Adrenal gland (tissue), 5 donors: ENCODE measurements around the gene SLC6A11.

Experiments
- POLR2A ChIP-seq, 2 donors: fragments of 450-650 bp; IDR thresholded peaks; one replicate each; pipeline ENCODE4 v1.6.1; 2017; ENCODE audit warnings: antibody characterized with exemption in 2 of 2, mild to moderate bottlenecking in 2 of 2, moderate library complexity in 1 of 2
- TF ChIP-seq, protein P1 (sequence below), 6 experiments: fragments of 450-650 bp in 4 of 6; fragments of 200-600 bp in 2 of 6; sonication (generic) in 1 of 6; IDR thresholded peaks; 1 replicate in 5 of 6; 2 replicates in 1 of 6; pipeline versions ENCODE4 v1.5.1 to v1.8.0; 2016 to 2021; ENCODE audit warnings: antibody characterized with exemption in 6 of 6, mild to moderate bottlenecking in 2 of 6, moderate library complexity in 1 of 6
- donor health status: DM: no; HTN: no; CAD: no.

DNA sequence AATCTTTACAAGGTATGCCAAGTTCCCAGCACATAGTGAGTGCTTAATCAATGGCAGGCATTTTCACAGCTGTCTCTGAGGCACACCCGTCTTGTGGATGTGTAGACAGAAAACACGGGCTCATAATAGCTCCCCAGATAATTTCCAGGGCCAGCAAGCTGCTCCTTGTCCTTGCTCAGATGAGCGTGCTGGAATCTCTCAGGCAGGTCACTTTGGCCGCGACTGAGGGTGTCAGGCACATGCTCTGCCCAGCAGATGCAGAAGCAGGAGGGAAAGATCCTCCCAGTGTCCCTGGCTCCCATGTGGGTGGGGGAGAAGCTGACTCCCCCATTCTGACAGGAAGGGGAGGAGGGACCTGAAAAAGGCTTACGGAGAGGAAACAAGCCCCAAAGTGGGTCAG, 141.0 kb downstream of the SLC6A11 start:
- TF ChIP-seq, protein P1, sequence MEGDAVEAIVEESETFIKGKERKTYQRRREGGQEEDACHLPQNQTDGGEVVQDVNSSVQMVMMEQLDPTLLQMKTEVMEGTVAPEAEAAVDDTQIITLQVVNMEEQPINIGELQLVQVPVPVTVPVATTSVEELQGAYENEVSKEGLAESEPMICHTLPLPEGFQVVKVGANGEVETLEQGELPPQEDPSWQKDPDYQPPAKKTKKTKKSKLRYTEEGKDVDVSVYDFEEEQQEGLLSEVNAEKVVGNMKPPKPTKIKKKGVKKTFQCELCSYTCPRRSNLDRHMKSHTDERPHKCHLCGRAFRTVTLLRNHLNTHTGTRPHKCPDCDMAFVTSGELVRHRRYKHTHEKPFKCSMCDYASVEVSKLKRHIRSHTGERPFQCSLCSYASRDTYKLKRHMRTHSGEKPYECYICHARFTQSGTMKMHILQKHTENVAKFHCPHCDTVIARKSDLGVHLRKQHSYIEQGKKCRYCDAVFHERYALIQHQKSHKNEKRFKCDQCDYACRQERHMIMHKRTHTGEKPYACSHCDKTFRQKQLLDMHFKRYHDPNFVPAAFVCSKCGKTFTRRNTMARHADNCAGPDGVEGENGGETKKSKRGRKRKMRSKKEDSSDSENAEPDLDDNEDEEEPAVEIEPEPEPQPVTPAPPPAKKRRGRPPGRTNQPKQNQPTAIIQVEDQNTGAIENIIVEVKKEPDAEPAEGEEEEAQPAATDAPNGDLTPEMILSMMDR (IDR thresholded peaks at IDR 0.05) = no peak
- TF ChIP-seq POLR2A (IDR thresholded peaks at IDR 0.05) = no peak
